Measurements from ENCODE around the gene RPS6KA5.
"Not testable (repeated sequence)": the region's sequence is repeated elsewhere in the genome, so short reads cannot be mapped to it uniquely, and the experiment has no call there.

The RPS6KA5 gene

GRCh38 chr14:90842726-90843125 lies 217.7 kb downstream of the RPS6KA5 start:
- H3K9me3 ChIP-seq (replicated peaks; ENCODE audit: insufficient read depth, low read length) = no peaks in the 10 kb centered on the region
- no peaks in the 10 kb centered on the region for H3F3A ChIP-seq (ENCODE audit: insufficient read depth, low read length)
- no peak overlapping the region for H2AFZ ChIP-seq (ENCODE audit: low read length)
- no peaks in the 10 kb centered on the region for H3K27me3 ChIP-seq (replicated peaks; ENCODE audit: insufficient read depth, low read length)
- H3K9me2 ChIP-seq (replicated peaks; ENCODE audit: insufficient read depth, low read length) = no peaks in the 10 kb centered on the region
- no peak overlapping the region for H3K4me3 ChIP-seq (ENCODE audit: low read length)
- no peak for DNase-seq
- H3K9ac ChIP-seq (ENCODE audit: low read length) = no peak overlapping the region
- H3K79me2 ChIP-seq (ENCODE audit: low read length) = no peaks in the 10 kb centered on the region
- no peak for TF ChIP-seq CTCF (IDR thresholded peaks at IDR 0.05; ENCODE audit: low read length)
- TF ChIP-seq EZH2 (optimal IDR thresholded peaks at IDR 0.05; ENCODE audit: low read depth, low read length) = no peak
- no peak for TF ChIP-seq EZH2phosphoT487 (IDR thresholded peaks at IDR 0.05; ENCODE audit: low read length)
- H3K4me1 ChIP-seq (ENCODE audit: low read length) = no peaks in the 10 kb centered on the region
- no peaks in the 10 kb centered on the region for H3K36me3 ChIP-seq (replicated peaks; ENCODE audit: insufficient read depth, low read length)
- H3K4me2 ChIP-seq (ENCODE audit: low read depth, low read length) = no peak overlapping the region
- no peaks in the 10 kb centered on the region for H4K20me1 ChIP-seq (ENCODE audit: insufficient read depth, low read length)
- H3K27ac ChIP-seq (ENCODE audit: low read length) = no peak overlapping the region

GRCh38 chr14:90840667-90841066 lies 219.8 kb downstream of the RPS6KA5 start:
- not testable (repeated sequence) for H3K4me1 ChIP-seq (ENCODE audit: low read length); H3K27me3 ChIP-seq (replicated peaks; ENCODE audit: insufficient read depth, low read length); H3K36me3 ChIP-seq (replicated peaks; ENCODE audit: insufficient read depth, low read length); H4K20me1 ChIP-seq (ENCODE audit: insufficient read depth, low read length); H3K4me3 ChIP-seq (ENCODE audit: low read length); H3K27ac ChIP-seq (ENCODE audit: low read length); H3K9ac ChIP-seq (ENCODE audit: low read length); H3F3A ChIP-seq (ENCODE audit: insufficient read depth, low read length); H3K9me2 ChIP-seq (replicated peaks; ENCODE audit: insufficient read depth, low read length); H2AFZ ChIP-seq (ENCODE audit: low read length); H3K79me2 ChIP-seq (ENCODE audit: low read length); H3K4me2 ChIP-seq (ENCODE audit: low read depth, low read length); DNase-seq; H3K9me3 ChIP-seq (replicated peaks; ENCODE audit: insufficient read depth, low read length)

- H3K9me2 ChIP-seq (replicated peaks; ENCODE audit: insufficient read depth, low read length) = no peaks in the 10 kb centered on the region
- no peaks in the 10 kb centered on the region for H4K20me1 ChIP-seq (ENCODE audit: insufficient read depth, low read length)
- H2AFZ ChIP-seq (ENCODE audit: low read length) = no peak overlapping the region
- H3K4me3 ChIP-seq (ENCODE audit: low read length) = no peak overlapping the region
- H3K79me2 ChIP-seq (ENCODE audit: low read length) = no peaks in the 10 kb centered on the region
- TF ChIP-seq EZH2phosphoT487 (IDR thresholded peaks at IDR 0.05; ENCODE audit: low read length) = no peak
- TF ChIP-seq EZH2 (optimal IDR thresholded peaks at IDR 0.05; ENCODE audit: low read depth, low read length) = no peak
- no peak for TF ChIP-seq CTCF (IDR thresholded peaks at IDR 0.05; ENCODE audit: low read length)
- no peaks in the 10 kb centered on the region for H3K36me3 ChIP-seq (replicated peaks; ENCODE audit: insufficient read depth, low read length)
- no peak overlapping the region for H3K4me2 ChIP-seq (ENCODE audit: low read depth, low read length)
- H3K27me3 ChIP-seq (replicated peaks; ENCODE audit: insufficient read depth, low read length) = no peaks in the 10 kb centered on the region
- DNase-seq = no peak
- no peak overlapping the region for H3K27ac ChIP-seq (ENCODE audit: low read length)
- H3K4me1 ChIP-seq (ENCODE audit: low read length) = no peaks in the 10 kb centered on the region
- H3K9ac ChIP-seq (ENCODE audit: low read length) = no peak overlapping the region
- H3K9me3 ChIP-seq (replicated peaks; ENCODE audit: insufficient read depth, low read length) = no peaks in the 10 kb centered on the region
- H3F3A ChIP-seq (ENCODE audit: insufficient read depth, low read length) = no peaks in the 10 kb centered on the region
Measured at GRCh38 chr14:90839889-90840266, 220.6 kb downstream of the RPS6KA5 start.

GRCh38 chr14:90839024-90839888 lies 221.2 kb downstream of the RPS6KA5 start:
- Histone ChIP-seq H3K36me3 (replicated peaks; ENCODE audit: insufficient read depth, low read length) (no peaks in the 10 kb centered on the region), H2AFZ (ENCODE audit: low read length) (no peak overlapping the region), H3K27ac (ENCODE audit: low read length) (no peak overlapping the region), H3K4me1 (ENCODE audit: low read length) (no peaks in the 10 kb centered on the region), H3K9me2 (replicated peaks; ENCODE audit: insufficient read depth, low read length) (no peaks in the 10 kb centered on the region), H3K27me3 (replicated peaks; ENCODE audit: insufficient read depth, low read length) (no peaks in the 10 kb centered on the region), H3K79me2 (ENCODE audit: low read length) (no peaks in the 10 kb centered on the region), H3K4me2 (ENCODE audit: low read depth, low read length) (no peak overlapping the region), H3F3A (ENCODE audit: insufficient read depth, low read length) (no peaks in the 10 kb centered on the region), H3K4me3 (ENCODE audit: low read length) (no peak overlapping the region), H3K9me3 (replicated peaks; ENCODE audit: insufficient read depth, low read length) (no peaks in the 10 kb centered on the region), H3K9ac (ENCODE audit: low read length) (no peak overlapping the region), H4K20me1 (ENCODE audit: insufficient read depth, low read length) (no peaks in the 10 kb centered on the region)
- no peak for DNase-seq
- no peak for TF ChIP-seq EZH2 (optimal IDR thresholded peaks at IDR 0.05; ENCODE audit: low read depth, low read length)
- TF ChIP-seq EZH2phosphoT487 (IDR thresholded peaks at IDR 0.05; ENCODE audit: low read length) = no peak
- no peak for TF ChIP-seq CTCF (IDR thresholded peaks at IDR 0.05; ENCODE audit: low read length)

- not testable (repeated sequence) for H2AFZ ChIP-seq (ENCODE audit: low read length); H4K20me1 ChIP-seq (ENCODE audit: insufficient read depth, low read length); H3K36me3 ChIP-seq (replicated peaks; ENCODE audit: insufficient read depth, low read length)
Measured at GRCh38 chr14:90838531-90838930, 221.9 kb downstream of the RPS6KA5 start.

More at GRCh38 chr14:90838531-90838930, 221.9 kb downstream of the RPS6KA5 start:
- H3K79me2 ChIP-seq (ENCODE audit: low read length); H3K9me2 ChIP-seq (replicated peaks; ENCODE audit: insufficient read depth, low read length); H3F3A ChIP-seq (ENCODE audit: insufficient read depth, low read length); H3K9ac ChIP-seq (ENCODE audit: low read length); DNase-seq; H3K4me3 ChIP-seq (ENCODE audit: low read length); H3K27me3 ChIP-seq (replicated peaks; ENCODE audit: insufficient read depth, low read length); H3K9me3 ChIP-seq (replicated peaks; ENCODE audit: insufficient read depth, low read length); H3K4me1 ChIP-seq (ENCODE audit: low read length); H3K4me2 ChIP-seq (ENCODE audit: low read depth, low read length); H3K27ac ChIP-seq (ENCODE audit: low read length): not testable (repeated sequence)
